ENCODE measurements around the gene CRACR2B.

CRACR2B gene

GRCh38 chr11:811446-812245 lies 16.1 kb upstream of the CRACR2B start:
- no peak for DNase-seq

GRCh38 chr11:812390-812789 lies 15.3 kb upstream of the CRACR2B start:
- no peak for DNase-seq

- no peak for DNase-seq
These were observed 14.7 kb upstream of the CRACR2B start for GRCh38 chr11:813072-813455.

- DNase-seq = no peak
These were observed 14.1 kb upstream of the CRACR2B start for GRCh38 chr11:813456-814096.

- DNase-seq = no peak
These were observed 11.9 kb upstream of the CRACR2B start for GRCh38 chr11:815675-816432.

GRCh38 chr11:816433-816779 lies 11.3 kb upstream of the CRACR2B start:
- DNase-seq = no peak

- DNase-seq = no peak
These were observed 9.2 kb upstream of the CRACR2B start, which contains the start of gene PNPLA2 for GRCh38 chr11:818396-819128. Gene PNPLA2 (plus strand): TSS chr11:818914. CDS start chr11:819719, 805 bp downstream.

GRCh38 chr11:819129-819931 lies 8.4 kb upstream of the CRACR2B start:
- peak; percentile 78 for DNase-seq

- DNase-seq = peak; percentile 40
These were observed 7.6 kb upstream of the CRACR2B start for GRCh38 chr11:819943-820649.

- no peak for DNase-seq
These were observed 6.8 kb upstream of the CRACR2B start for GRCh38 chr11:820655-821511.

- DNase-seq = no peak
These were observed 6.0 kb upstream of the CRACR2B start for GRCh38 chr11:821512-822371.

GRCh38 chr11:823441-824291 lies 4.1 kb upstream of the CRACR2B start:
- DNase-seq = no peak

GRCh38 chr11:824292-824880 lies 3.3 kb upstream of the CRACR2B start:
- DNase-seq = no peak

- DNase-seq = no peak
These were observed 2.8 kb upstream of the CRACR2B start for GRCh38 chr11:824942-825341.

- DNase-seq = no peak
These were observed 2.1 kb upstream of the CRACR2B start for GRCh38 chr11:825366-826226.

- no peak for DNase-seq
These were observed 1.5 kb upstream of the CRACR2B start for GRCh38 chr11:826227-826621.

- DNase-seq = no peak
These were observed 928 bp upstream of the CRACR2B start for GRCh38 chr11:826836-827145.

Measured in NCI-H446 treated with DMSO at 0.1 percent for 48 hours (cell line).